HepG2 (cell line): ENCODE data around the gene SEC16A. TPM values are rescaled to one million over a fixed set of nuclear protein-coding genes. Genes with fewer than 3 reads are reported as not detected.

ENCODE experiments used
- CBFB ChIP-seq: sonication (generic); formaldehyde crosslinking; IDR thresholded peaks from 2 replicates; pipeline ENCODE4 v1.4.0; 2020; ENCODE audit warnings: missing genetic modification reagents
- GFI1 ChIP-seq: sonication (generic); formaldehyde crosslinking; IDR thresholded peaks from 2 replicates; pipeline ENCODE4 v1.5.0; 2020; ENCODE audit warnings: missing genetic modification reagents, mild to moderate bottlenecking, borderline replicate concordance
- GPN1 ChIP-seq: sonication (generic); formaldehyde crosslinking; IDR thresholded peaks from 2 replicates; pipeline ENCODE4 v1.5.1; 2020; ENCODE audit warnings: missing genetic modification reagents, borderline replicate concordance
- GTF2F1 ChIP-seq: fragments of 150-350 bp; IDR thresholded peaks from 2 replicates; pipeline ENCODE4 v1.6.1; 2014; ENCODE audit warnings: low read length
- PRMT3 ChIP-seq: sonication (generic); formaldehyde crosslinking; IDR thresholded peaks from 2 replicates; pipeline ENCODE4 v1.8.1; 2022; ENCODE audit warnings: low read depth, mild to moderate bottlenecking, moderate library complexity, missing genetic modification reagents, borderline replicate concordance
- SIX1 ChIP-seq: sonication (generic); formaldehyde crosslinking; IDR thresholded peaks from 2 replicates; pipeline ENCODE4 v1.4.0; 2020; ENCODE audit warnings: missing genetic modification reagents, borderline replicate concordance
- U2AF1 ChIP-seq: fragments of 200-400 bp; formaldehyde crosslinking; optimal IDR thresholded peaks from 2 replicates; pipeline ENCODE3; 2017; ENCODE audit warnings: mild to moderate bottlenecking, low read depth, low read length
- ZBTB25 ChIP-seq: IDR thresholded peaks from 2 replicates; pipeline ENCODE4 v1.6.1; 2018; ENCODE audit warnings: missing genetic modification reagents
- ZBTB49 ChIP-seq: sonication (generic); formaldehyde crosslinking; IDR thresholded peaks from 2 replicates; pipeline ENCODE4 v1.4.0; 2020; ENCODE audit warnings: missing genetic modification reagents, borderline replicate concordance
- ZFX ChIP-seq: sonication (generic); formaldehyde crosslinking; IDR thresholded peaks from 2 replicates; pipeline ENCODE4 v1.4.0; 2020; ENCODE audit warnings: mild to moderate bottlenecking, low read depth, missing genetic modification reagents, moderate library complexity
- ZNF10 ChIP-seq: sonication (generic); formaldehyde crosslinking; IDR thresholded peaks from 2 replicates; pipeline ENCODE4 v1.4.0; 2020; ENCODE audit warnings: mild to moderate bottlenecking, low read depth, missing genetic modification reagents, borderline replicate concordance
- ZNF17 ChIP-seq: sonication (generic); formaldehyde crosslinking; IDR thresholded peaks from 2 replicates; pipeline ENCODE4 v1.5.0; 2020; ENCODE audit warnings: mild to moderate bottlenecking, missing genetic modification reagents
- ZNF207 ChIP-seq: fragments of 450-650 bp; IDR thresholded peaks from 2 replicates; pipeline ENCODE4 v1.6.1; 2016; ENCODE audit warnings: antibody characterized with exemption, borderline replicate concordance
- ZNF224 ChIP-seq: sonication (generic); formaldehyde crosslinking; IDR thresholded peaks from 2 replicates; pipeline ENCODE4 v1.5.0; 2020; ENCODE audit warnings: mild to moderate bottlenecking, missing genetic modification reagents
- ZNF256 ChIP-seq: sonication (generic); formaldehyde crosslinking; conservative IDR thresholded peaks from 2 replicates; pipeline ENCODE4 v1.4.0; 2020; ENCODE audit warnings: missing genetic modification reagents
- ZNF776 ChIP-seq: sonication (generic); formaldehyde crosslinking; IDR thresholded peaks from 2 replicates; pipeline ENCODE4 v1.4.0; 2020; ENCODE audit warnings: mild to moderate bottlenecking, missing genetic modification reagents
- ZNF792 ChIP-seq: IDR thresholded peaks from 2 replicates; pipeline ENCODE4 v1.6.1; 2016
- ZZZ3 ChIP-seq: sonication (generic); formaldehyde crosslinking; IDR thresholded peaks from 2 replicates; pipeline ENCODE4 v1.4.0; 2020; ENCODE audit warnings: missing genetic modification reagents, mild to moderate bottlenecking, borderline replicate concordance
- polyA plus RNA-seq, 8 experiments: library from polyadenylated mRNA; depleted of rRNA in 3 of 8; stranded (reverse) in 7 of 8; unstranded in 1 of 8; fragments of >200 nt; fragmentation: Illumina TruSeq in 4 of 8; extraction: Trizol in 4 of 8; gene quantifications; 2 replicates each; pipeline versions ENCODE4 v1.2.1 to v1.2.3, GENCODE V29; 2011 to 2016; ENCODE audit warnings: low read depth in 4 of 8, missing spikeins in 1 of 8, mixed read lengths in 1 of 8; ENCODE audit not compliant: insufficient read depth in 1 of 8
- total RNA-seq, 5 experiments: library from RNA; depleted of rRNA; stranded (reverse); fragments of >200 nt; fragmentation: Illumina TruSeq; extraction: Trizol; gene quantifications; 2 replicates each; pipeline ENCODE4 v1.2.3, GENCODE V29; 2016; ENCODE audit warnings: low read depth in 1 of 5
- TF ChIP-seq, protein P1 (sequence below): sonication (generic); formaldehyde crosslinking; conservative IDR thresholded peaks from 2 replicates; pipeline ENCODE4 v1.4.0; 2020; ENCODE audit warnings: mild to moderate bottlenecking, missing genetic modification reagents, moderate library complexity
- TF ChIP-seq, protein P2 (sequence below): IDR thresholded peaks from 2 replicates; pipeline ENCODE4 v1.6.1; 2016; ENCODE audit warnings: mild to moderate bottlenecking, missing biosample characterization, missing genetic modification reagents
- TF ChIP-seq, protein P3 (sequence below): conservative IDR thresholded peaks from 2 replicates; pipeline ENCODE4 v1.6.1; 2018; ENCODE audit warnings: missing genetic modification reagents

Gene SEC16A
- total and polyA plus RNA-seq, 2 of the 13 experiments (the other 11 are each of a cell fraction or from before 2014, with no cell fraction given), result 15.9 to 18.9 TPM

DNA sequence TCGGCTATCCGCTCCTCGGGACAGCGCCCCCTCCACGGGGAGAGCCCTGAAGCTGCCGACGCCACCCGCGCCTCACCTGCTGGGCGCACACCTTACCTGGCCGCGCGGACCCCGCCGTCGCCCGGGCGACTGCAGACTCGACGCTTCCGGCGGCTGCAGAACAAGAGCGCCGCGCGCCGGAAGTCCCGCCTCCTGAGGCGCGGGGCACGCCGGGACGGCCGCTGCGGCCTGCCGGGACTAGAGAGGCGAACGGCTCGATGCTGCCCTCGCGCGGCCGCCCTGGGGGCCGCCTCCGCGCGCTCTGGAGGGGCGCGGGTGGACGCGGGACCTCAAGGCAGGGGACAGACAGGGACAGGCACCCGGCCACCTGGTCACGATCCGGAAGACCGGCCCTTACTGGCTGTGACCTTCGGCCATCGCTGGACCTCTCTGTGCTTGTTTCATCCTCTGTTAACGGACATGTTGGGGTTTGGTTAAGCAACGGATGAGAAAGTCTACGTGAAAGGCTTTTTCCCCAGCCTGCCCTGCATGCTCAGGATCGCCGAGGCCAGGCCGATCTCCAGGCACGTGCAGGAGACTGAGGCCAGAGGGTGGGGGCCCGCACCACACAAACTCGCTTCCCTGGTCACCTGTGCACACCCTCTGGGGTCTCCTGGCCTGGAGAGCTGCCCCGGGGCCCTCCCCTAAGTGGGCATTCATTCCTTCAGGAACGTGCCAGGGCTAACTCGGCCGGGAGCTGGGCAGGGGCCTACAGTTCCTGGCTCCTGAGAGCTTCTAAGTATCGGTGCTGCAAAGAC lies 82.6 kb downstream of the SEC16A start, which contains the start of gene SNAPC4 (continued):
- TF ChIP-seq, protein P1, sequence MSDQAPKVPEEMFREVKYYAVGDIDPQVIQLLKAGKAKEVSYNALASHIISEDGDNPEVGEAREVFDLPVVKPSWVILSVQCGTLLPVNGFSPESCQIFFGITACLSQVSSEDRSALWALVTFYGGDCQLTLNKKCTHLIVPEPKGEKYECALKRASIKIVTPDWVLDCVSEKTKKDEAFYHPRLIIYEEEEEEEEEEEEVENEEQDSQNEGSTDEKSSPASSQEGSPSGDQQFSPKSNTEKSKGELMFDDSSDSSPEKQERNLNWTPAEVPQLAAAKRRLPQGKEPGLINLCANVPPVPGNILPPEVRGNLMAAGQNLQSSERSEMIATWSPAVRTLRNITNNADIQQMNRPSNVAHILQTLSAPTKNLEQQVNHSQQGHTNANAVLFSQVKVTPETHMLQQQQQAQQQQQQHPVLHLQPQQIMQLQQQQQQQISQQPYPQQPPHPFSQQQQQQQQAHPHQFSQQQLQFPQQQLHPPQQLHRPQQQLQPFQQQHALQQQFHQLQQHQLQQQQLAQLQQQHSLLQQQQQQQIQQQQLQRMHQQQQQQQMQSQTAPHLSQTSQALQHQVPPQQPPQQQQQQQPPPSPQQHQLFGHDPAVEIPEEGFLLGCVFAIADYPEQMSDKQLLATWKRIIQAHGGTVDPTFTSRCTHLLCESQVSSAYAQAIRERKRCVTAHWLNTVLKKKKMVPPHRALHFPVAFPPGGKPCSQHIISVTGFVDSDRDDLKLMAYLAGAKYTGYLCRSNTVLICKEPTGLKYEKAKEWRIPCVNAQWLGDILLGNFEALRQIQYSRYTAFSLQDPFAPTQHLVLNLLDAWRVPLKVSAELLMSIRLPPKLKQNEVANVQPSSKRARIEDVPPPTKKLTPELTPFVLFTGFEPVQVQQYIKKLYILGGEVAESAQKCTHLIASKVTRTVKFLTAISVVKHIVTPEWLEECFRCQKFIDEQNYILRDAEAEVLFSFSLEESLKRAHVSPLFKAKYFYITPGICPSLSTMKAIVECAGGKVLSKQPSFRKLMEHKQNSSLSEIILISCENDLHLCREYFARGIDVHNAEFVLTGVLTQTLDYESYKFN (CRISPR knock-in tag), result no peak; the same call in 1 of the 2 replicates
- peak; percentile 24; the same call in 1 of the 2 replicates for TF ChIP-seq ZZZ3 (CRISPR knock-in tag)
- TF ChIP-seq, protein P2, sequence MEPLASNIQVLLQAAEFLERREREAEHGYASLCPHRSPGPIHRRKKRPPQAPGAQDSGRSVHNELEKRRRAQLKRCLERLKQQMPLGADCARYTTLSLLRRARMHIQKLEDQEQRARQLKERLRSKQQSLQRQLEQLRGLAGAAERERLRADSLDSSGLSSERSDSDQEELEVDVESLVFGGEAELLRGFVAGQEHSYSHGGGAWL (CRISPR knock-in tag), result peak; percentile 35; the same call in 1 of the 2 replicates
- no peak for TF ChIP-seq GTF2F1
- peak; percentile 84; the same call in 1 of the 2 replicates for TF ChIP-seq ZNF792 (CRISPR knock-in tag)
- TF ChIP-seq ZFX, result peak; percentile 69
- TF ChIP-seq ZNF256, result no peak
- TF ChIP-seq GFI1, result no peak
- peak; percentile 40; the same call in 1 of the 2 replicates for TF ChIP-seq ZNF776
- no peak for TF ChIP-seq GPN1 (CRISPR knock-in tag)
- no peak for TF ChIP-seq ZNF17 (CRISPR knock-in tag)
- TF ChIP-seq SIX1 (CRISPR knock-in tag), result no peak
- no peak for TF ChIP-seq ZNF224
- peak; percentile 72 for TF ChIP-seq CBFB (CRISPR knock-in tag)
- TF ChIP-seq ZNF207, result no peak
- TF ChIP-seq ZBTB49 (CRISPR knock-in tag), result no peak
- TF ChIP-seq U2AF1, result no peak
- TF ChIP-seq PRMT3 (CRISPR knock-in tag), result no peak
- TF ChIP-seq ZNF10 (CRISPR knock-in tag), result 0 out of 2 replicates have a peak, but pooled peaks have one; percentile 29
- TF ChIP-seq, protein P3, sequence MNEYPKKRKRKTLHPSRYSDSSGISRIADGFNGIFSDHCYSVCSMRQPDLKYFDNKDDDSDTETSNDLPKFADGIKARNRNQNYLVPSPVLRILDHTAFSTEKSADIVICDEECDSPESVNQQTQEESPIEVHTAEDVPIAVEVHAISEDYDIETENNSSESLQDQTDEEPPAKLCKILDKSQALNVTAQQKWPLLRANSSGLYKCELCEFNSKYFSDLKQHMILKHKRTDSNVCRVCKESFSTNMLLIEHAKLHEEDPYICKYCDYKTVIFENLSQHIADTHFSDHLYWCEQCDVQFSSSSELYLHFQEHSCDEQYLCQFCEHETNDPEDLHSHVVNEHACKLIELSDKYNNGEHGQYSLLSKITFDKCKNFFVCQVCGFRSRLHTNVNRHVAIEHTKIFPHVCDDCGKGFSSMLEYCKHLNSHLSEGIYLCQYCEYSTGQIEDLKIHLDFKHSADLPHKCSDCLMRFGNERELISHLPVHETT (CRISPR knock-in tag), result no peak; the same call in 1 of the 2 replicates
- TF ChIP-seq ZBTB25 (CRISPR knock-in tag), result peak; percentile 51; the same call in 1 of the 2 replicates
